HepG2 (cell line): ENCODE data around the gene AIFM1. TPM values are rescaled to one million over a fixed set of nuclear protein-coding genes. Genes with fewer than 3 reads are reported as not detected.

Experiments
- ATRX ChIP-seq: sonication (generic); formaldehyde crosslinking; IDR thresholded peaks from 2 replicates; pipeline ENCODE4 v1.4.0; 2020; ENCODE audit warnings: missing genetic modification reagents, borderline replicate concordance
- BRD4 ChIP-seq: sonication (generic); formaldehyde crosslinking; IDR thresholded peaks from 2 replicates; pipeline ENCODE4 v1.4.0; 2020; ENCODE audit warnings: missing genetic modification reagents
- FOXA3 ChIP-seq: IDR thresholded peaks from 2 replicates; pipeline ENCODE4 v1.6.1; 2016; ENCODE audit warnings: missing genetic modification reagents, missing compliant biosample characterization
- HDAC2 ChIP-seq: sonication (generic); formaldehyde crosslinking; IDR thresholded peaks from 2 replicates; pipeline ENCODE4 v1.4.0; 2020; ENCODE audit warnings: missing genetic modification reagents
- HDAC6 ChIP-seq: fragments of 200-600 bp; sonication (generic); IDR thresholded peaks from 2 replicates; pipeline ENCODE4 v1.7.0; 2017; ENCODE audit warnings: mild to moderate bottlenecking, antibody characterized with exemption, low read length, low read depth
- HNF4A ChIP-seq: sonication (generic); formaldehyde crosslinking; IDR thresholded peaks from 2 replicates; pipeline ENCODE4 v1.4.0; 2020; ENCODE audit warnings: missing genetic modification reagents
- MEIS1 ChIP-seq: sonication (generic); formaldehyde crosslinking; IDR thresholded peaks from 2 replicates; pipeline ENCODE4 v1.9.0; 2021; ENCODE audit warnings: mild to moderate bottlenecking, missing genetic modification reagents, moderate library complexity, borderline replicate concordance
- MLLT10 ChIP-seq: sonication (generic); formaldehyde crosslinking; IDR thresholded peaks from 2 replicates; pipeline ENCODE4 v1.4.0; 2020; ENCODE audit warnings: missing genetic modification reagents
- RFX1 ChIP-seq: fragments of 450-650 bp; IDR thresholded peaks from 2 replicates; pipeline ENCODE4 v1.6.1; 2017
- RXRA ChIP-seq: sonication (generic); formaldehyde crosslinking; IDR thresholded peaks from 2 replicates; pipeline ENCODE4 v1.5.1; 2020; ENCODE audit warnings: missing genetic modification reagents
- SP5 ChIP-seq: IDR thresholded peaks from 2 replicates; pipeline ENCODE4 v1.6.1; 2016; ENCODE audit warnings: low read depth, borderline replicate concordance
- SYNCRIP ChIP-seq: fragments of 200-400 bp; formaldehyde crosslinking; IDR thresholded peaks from 2 replicates; pipeline ENCODE4 v1.6.1; 2018; ENCODE audit warnings: mild to moderate bottlenecking, low read depth, low read length; ENCODE audit not compliant: insufficient read depth
- YEATS2 ChIP-seq: sonication (generic); formaldehyde crosslinking; IDR thresholded peaks from 2 replicates; pipeline ENCODE4 v1.4.0; 2020; ENCODE audit warnings: missing genetic modification reagents, borderline replicate concordance
- YEATS4 ChIP-seq: sonication (generic); formaldehyde crosslinking; IDR thresholded peaks from 2 replicates; pipeline ENCODE4 v1.4.0; 2020; ENCODE audit warnings: missing genetic modification reagents, borderline replicate concordance
- ZFX ChIP-seq: sonication (generic); formaldehyde crosslinking; IDR thresholded peaks from 2 replicates; pipeline ENCODE4 v1.4.0; 2020; ENCODE audit warnings: mild to moderate bottlenecking, low read depth, missing genetic modification reagents, moderate library complexity
- ZNF292 ChIP-seq: sonication (generic); formaldehyde crosslinking; IDR thresholded peaks from 2 replicates; pipeline ENCODE4 v1.8.1; 2022; ENCODE audit warnings: mild to moderate bottlenecking, low read depth, missing genetic modification reagents, borderline replicate concordance
- ZNF331 ChIP-seq: sonication (generic); formaldehyde crosslinking; IDR thresholded peaks from 2 replicates; pipeline ENCODE4 v1.4.0; 2020; ENCODE audit warnings: missing genetic modification reagents
- ZNF33A ChIP-seq: sonication (generic); formaldehyde crosslinking; IDR thresholded peaks from 2 replicates; pipeline ENCODE4 v1.5.1; 2020; ENCODE audit warnings: missing genetic modification reagents, mild to moderate bottlenecking, moderate library complexity, borderline replicate concordance
- ZNF350 ChIP-seq: sonication (generic); formaldehyde crosslinking; IDR thresholded peaks from 2 replicates; pipeline ENCODE4 v1.4.0; 2020; ENCODE audit warnings: mild to moderate bottlenecking, low read depth, missing genetic modification reagents, borderline replicate concordance
- polyA plus RNA-seq, 8 experiments: library from polyadenylated mRNA; depleted of rRNA in 3 of 8; stranded (reverse) in 7 of 8; unstranded in 1 of 8; fragments of >200 nt; fragmentation: Illumina TruSeq in 4 of 8; extraction: Trizol in 4 of 8; gene quantifications; 2 replicates each; pipeline versions ENCODE4 v1.2.1 to v1.2.3, GENCODE V29; 2011 to 2016; ENCODE audit warnings: low read depth in 4 of 8, missing spikeins in 1 of 8, mixed read lengths in 1 of 8; ENCODE audit not compliant: insufficient read depth in 1 of 8
- total RNA-seq, 5 experiments: library from RNA; depleted of rRNA; stranded (reverse); fragments of >200 nt; fragmentation: Illumina TruSeq; extraction: Trizol; gene quantifications; 2 replicates each; pipeline ENCODE4 v1.2.3, GENCODE V29; 2016; ENCODE audit warnings: low read depth in 1 of 5
- TF ChIP-seq, protein P1 (sequence below): sonication (generic); formaldehyde crosslinking; IDR thresholded peaks from 2 replicates; pipeline ENCODE4 v1.8.0; 2022; ENCODE audit warnings: missing genetic modification reagents, mild to moderate bottlenecking, moderate library complexity, borderline replicate concordance
- TF ChIP-seq, protein P2 (sequence below): sonication (generic); formaldehyde crosslinking; IDR thresholded peaks from 2 replicates; pipeline ENCODE4 v1.4.0; 2020; ENCODE audit warnings: missing genetic modification reagents
- TF ChIP-seq, protein P3 (sequence below): sonication (generic); formaldehyde crosslinking; conservative IDR thresholded peaks from 2 replicates; pipeline ENCODE4 v1.4.0; 2020; ENCODE audit warnings: mild to moderate bottlenecking, missing genetic modification reagents, moderate library complexity

AIFM1 gene
- total and polyA plus RNA-seq, 2 of the 13 experiments (the other 11 are each of a cell fraction or from before 2014, with no cell fraction given), result 42.8 to 46.9 TPM

DNA sequence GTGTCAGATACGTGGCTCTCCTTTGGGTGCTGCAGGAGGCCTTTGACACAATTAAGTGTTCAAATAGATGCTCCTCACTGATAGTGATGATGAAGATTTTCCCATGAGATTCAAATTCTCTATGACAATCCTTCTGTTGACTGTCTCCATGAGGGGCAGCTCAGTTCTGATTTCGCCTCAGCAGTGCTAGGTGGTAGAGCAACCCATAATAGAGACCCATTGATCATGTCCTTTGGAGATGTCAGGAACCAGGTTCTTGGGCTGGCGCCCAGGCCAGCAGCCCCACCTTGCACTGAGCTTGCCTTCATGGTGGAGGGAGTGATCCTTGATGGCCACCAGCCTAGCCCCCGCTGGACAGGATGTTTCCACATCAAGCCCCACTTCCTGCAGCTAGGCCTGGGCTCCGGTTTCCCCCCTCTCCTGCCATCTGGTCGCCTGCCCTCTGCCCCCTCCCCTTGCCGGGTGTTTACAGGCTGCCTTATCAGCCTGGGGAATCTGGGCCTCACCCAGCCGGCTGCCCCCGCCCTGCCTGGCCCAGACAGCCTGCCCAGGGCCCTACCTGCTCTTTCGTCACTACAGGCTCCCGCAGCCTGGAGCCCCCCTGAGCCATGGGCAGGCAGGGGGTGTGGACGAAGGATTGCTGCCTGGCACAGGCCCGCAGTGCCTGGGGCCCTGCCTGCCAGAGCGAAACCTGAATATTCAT lies 68.0 kb downstream of the AIFM1 start (continued):
- TF ChIP-seq RXRA (CRISPR knock-in tag) (0 out of 2 replicates have a peak, but pooled peaks have one; percentile 16), ZFX (CRISPR knock-in tag) (peak; percentile 73; the same call in 1 of the 2 replicates), FOXA3 (CRISPR knock-in tag) (peak; percentile 70), ZNF292 (CRISPR knock-in tag) (peak; percentile 63; the same call in 1 of the 2 replicates), ZNF350 (CRISPR knock-in tag) (peak; percentile 38; the same call in 1 of the 2 replicates), SYNCRIP (no peak), RFX1 (no peak), ATRX (CRISPR knock-in tag) (no peak), MLLT10 (CRISPR knock-in tag) (no peak), HDAC6 (no peak), HDAC2 (CRISPR knock-in tag) (peak; percentile 19; the same call in 1 of the 2 replicates), ZNF33A (CRISPR knock-in tag) (no peak), ZNF331 (0 out of 2 replicates have a peak, but pooled peaks have one; percentile 21), MEIS1 (CRISPR knock-in tag) (no peak), BRD4 (CRISPR knock-in tag) (no peak), YEATS4 (CRISPR knock-in tag) (peak; percentile 28; the same call in 1 of the 2 replicates), YEATS2 (no peak), HNF4A (CRISPR knock-in tag) (peak; percentile 21; the same call in 1 of the 2 replicates), SP5 (CRISPR knock-in tag) (peak; percentile 31; the same call in 1 of the 2 replicates)
- TF ChIP-seq, protein P1, sequence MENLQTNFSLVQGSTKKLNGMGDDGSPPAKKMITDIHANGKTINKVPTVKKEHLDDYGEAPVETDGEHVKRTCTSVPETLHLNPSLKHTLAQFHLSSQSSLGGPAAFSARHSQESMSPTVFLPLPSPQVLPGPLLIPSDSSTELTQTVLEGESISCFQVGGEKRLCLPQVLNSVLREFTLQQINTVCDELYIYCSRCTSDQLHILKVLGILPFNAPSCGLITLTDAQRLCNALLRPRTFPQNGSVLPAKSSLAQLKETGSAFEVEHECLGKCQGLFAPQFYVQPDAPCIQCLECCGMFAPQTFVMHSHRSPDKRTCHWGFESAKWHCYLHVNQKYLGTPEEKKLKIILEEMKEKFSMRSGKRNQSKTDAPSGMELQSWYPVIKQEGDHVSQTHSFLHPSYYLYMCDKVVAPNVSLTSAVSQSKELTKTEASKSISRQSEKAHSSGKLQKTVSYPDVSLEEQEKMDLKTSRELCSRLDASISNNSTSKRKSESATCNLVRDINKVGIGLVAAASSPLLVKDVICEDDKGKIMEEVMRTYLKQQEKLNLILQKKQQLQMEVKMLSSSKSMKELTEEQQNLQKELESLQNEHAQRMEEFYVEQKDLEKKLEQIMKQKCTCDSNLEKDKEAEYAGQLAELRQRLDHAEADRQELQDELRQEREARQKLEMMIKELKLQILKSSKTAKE (CRISPR knock-in tag), result peak; percentile 79; the same call in 1 of the 2 replicates
- TF ChIP-seq, protein P2, sequence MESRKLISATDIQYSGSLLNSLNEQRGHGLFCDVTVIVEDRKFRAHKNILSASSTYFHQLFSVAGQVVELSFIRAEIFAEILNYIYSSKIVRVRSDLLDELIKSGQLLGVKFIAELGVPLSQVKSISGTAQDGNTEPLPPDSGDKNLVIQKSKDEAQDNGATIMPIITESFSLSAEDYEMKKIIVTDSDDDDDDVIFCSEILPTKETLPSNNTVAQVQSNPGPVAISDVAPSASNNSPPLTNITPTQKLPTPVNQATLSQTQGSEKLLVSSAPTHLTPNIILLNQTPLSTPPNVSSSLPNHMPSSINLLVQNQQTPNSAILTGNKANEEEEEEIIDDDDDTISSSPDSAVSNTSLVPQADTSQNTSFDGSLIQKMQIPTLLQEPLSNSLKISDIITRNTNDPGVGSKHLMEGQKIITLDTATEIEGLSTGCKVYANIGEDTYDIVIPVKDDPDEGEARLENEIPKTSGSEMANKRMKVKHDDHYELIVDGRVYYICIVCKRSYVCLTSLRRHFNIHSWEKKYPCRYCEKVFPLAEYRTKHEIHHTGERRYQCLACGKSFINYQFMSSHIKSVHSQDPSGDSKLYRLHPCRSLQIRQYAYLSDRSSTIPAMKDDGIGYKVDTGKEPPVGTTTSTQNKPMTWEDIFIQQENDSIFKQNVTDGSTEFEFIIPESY (CRISPR knock-in tag), result no peak
- TF ChIP-seq, protein P3, sequence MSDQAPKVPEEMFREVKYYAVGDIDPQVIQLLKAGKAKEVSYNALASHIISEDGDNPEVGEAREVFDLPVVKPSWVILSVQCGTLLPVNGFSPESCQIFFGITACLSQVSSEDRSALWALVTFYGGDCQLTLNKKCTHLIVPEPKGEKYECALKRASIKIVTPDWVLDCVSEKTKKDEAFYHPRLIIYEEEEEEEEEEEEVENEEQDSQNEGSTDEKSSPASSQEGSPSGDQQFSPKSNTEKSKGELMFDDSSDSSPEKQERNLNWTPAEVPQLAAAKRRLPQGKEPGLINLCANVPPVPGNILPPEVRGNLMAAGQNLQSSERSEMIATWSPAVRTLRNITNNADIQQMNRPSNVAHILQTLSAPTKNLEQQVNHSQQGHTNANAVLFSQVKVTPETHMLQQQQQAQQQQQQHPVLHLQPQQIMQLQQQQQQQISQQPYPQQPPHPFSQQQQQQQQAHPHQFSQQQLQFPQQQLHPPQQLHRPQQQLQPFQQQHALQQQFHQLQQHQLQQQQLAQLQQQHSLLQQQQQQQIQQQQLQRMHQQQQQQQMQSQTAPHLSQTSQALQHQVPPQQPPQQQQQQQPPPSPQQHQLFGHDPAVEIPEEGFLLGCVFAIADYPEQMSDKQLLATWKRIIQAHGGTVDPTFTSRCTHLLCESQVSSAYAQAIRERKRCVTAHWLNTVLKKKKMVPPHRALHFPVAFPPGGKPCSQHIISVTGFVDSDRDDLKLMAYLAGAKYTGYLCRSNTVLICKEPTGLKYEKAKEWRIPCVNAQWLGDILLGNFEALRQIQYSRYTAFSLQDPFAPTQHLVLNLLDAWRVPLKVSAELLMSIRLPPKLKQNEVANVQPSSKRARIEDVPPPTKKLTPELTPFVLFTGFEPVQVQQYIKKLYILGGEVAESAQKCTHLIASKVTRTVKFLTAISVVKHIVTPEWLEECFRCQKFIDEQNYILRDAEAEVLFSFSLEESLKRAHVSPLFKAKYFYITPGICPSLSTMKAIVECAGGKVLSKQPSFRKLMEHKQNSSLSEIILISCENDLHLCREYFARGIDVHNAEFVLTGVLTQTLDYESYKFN (CRISPR knock-in tag), result peak; percentile 74
